ENCODE measurements around the gene SLC7A14. TPM values are rescaled to one million over a fixed set of nuclear protein-coding genes. Genes with fewer than 3 reads are reported as not detected.

Gene SLC7A14
- total and polyA plus RNA-seq, 4 donors: not detected

DNA sequence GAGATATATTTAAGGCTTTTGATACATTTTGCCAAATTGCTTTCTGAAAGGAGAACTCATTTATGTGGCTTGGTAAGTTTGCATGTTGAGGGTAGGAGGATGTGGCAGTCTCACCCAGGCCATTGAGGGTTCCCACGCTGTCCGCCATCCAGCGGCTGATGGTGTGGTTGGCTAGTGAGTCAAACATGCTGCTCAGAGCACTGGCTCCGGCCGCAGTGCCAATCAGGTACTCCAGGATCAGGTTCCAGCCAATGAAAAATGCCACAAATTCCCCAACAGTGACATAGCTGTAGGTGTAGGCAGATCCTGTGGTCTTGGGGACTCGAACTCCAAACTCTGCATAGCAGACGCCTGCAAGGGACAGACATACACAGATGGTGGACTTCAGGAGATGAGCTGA, 84.9 kb downstream of the SLC7A14 start:
- DNase-seq: no peak
- intact Hi-C loops (cut with DNase I): no loop called here
- 86 to 88% methylated on average over 7 of the region's 7 CpGs for WGBS, 2 donors

GRCh38 chr3:170500462-170500861, 85.4 kb downstream of the SLC7A14 start:
- H3K4me3 ChIP-seq (ENCODE audit: low read length in 2 of 2): no peak overlapping the region
- intact Hi-C loops (cut with DNase I): no loop called here
- H3K36me3 ChIP-seq (ENCODE audit: control insufficient read depth in 1 of 2, insufficient read depth in 2 of 2, low read length in 1 of 2): no peaks in the 10 kb centered on the region
- ATAC-seq (ENCODE audit: low FRiP score): no peak
- 69 to 71% methylated on average over 2 of the region's 2 CpGs for WGBS, 2 donors
- no peak overlapping the region for H3K27ac ChIP-seq (ENCODE audit: low read depth in 1 of 2, low read length in 2 of 2)
- no peaks in the 10 kb centered on the region for H3K4me1 ChIP-seq (ENCODE audit: control insufficient read depth in 1 of 2, insufficient read depth in 2 of 2, low read length in 2 of 2)
- H3K9me3 ChIP-seq (ENCODE audit: control insufficient read depth, low read length): no peaks in the 10 kb centered on the region
- no peak for DNase-seq
- no peaks in the 10 kb centered on the region for H3K27me3 ChIP-seq (ENCODE audit: control insufficient read depth in 1 of 2, insufficient read depth in 2 of 2, low read length in 1 of 2)

More for the DNA sequence above, 84.9 kb downstream of the SLC7A14 start:
- H3K9me3 ChIP-seq (ENCODE audit: control insufficient read depth, low read length): no peaks in the 10 kb centered on the region
- no peaks in the 10 kb centered on the region for H3K36me3 ChIP-seq (ENCODE audit: control insufficient read depth in 1 of 2, insufficient read depth in 2 of 2, low read length in 1 of 2)
- H3K27ac ChIP-seq (ENCODE audit: low read depth in 1 of 2, low read length in 2 of 2): no peak overlapping the region
- no peaks in the 10 kb centered on the region for H3K27me3 ChIP-seq (ENCODE audit: control insufficient read depth in 1 of 2, insufficient read depth in 2 of 2, low read length in 1 of 2)
- no peak overlapping the region for H3K4me3 ChIP-seq (ENCODE audit: low read length in 2 of 2)
- ATAC-seq (ENCODE audit: low FRiP score): no peak
- no peaks in the 10 kb centered on the region for H3K4me1 ChIP-seq (ENCODE audit: control insufficient read depth in 1 of 2, insufficient read depth in 2 of 2, low read length in 2 of 2)

DNA sequence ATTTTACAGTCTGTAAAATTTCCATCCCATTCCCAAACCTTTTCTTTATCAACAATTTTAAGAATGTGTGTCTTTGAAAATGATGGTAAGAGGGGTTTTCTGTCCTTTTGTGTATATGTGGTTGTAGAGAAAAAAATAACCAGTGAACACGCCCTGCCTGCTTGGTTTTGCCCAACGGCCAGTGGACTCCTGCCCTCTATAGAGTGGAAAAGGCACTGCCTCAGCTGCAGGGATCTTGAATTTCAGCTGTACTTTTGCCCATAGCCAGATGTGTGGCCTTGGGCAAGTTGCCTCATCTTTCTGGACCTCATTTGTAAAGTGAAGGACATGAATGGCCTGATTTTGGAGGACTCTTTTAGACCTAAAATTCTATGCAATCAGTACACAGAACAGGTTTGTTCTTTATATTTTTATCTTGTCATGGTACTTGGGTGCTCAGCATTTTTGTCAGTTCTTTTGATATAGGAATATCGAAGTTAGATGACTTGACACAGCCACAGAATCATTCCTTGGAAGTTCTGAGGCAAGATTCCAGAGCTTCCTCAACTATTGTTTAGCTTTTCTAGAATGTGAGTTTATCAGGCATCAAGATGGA, 86.2 kb downstream of the SLC7A14 start:
- Histone ChIP-seq H3K27ac (ENCODE audit: low read depth in 1 of 2, low read length in 2 of 2) (no peak overlapping the region), H3K4me3 (ENCODE audit: low read length in 2 of 2) (no peak overlapping the region), H3K27me3 (ENCODE audit: control insufficient read depth in 1 of 2, insufficient read depth in 2 of 2, low read length in 1 of 2) (no peaks in the 10 kb centered on the region), H3K36me3 (ENCODE audit: control insufficient read depth in 1 of 2, insufficient read depth in 2 of 2, low read length in 1 of 2) (no peaks in the 10 kb centered on the region), H3K4me1 (ENCODE audit: control insufficient read depth in 1 of 2, insufficient read depth in 2 of 2, low read length in 2 of 2) (no peaks in the 10 kb centered on the region), H3K9me3 (ENCODE audit: control insufficient read depth, low read length) (no peaks in the 10 kb centered on the region)
- ATAC-seq (ENCODE audit: low FRiP score): no peak
- intact Hi-C loops (cut with DNase I): no loop called here
- DNase-seq: no peak
- WGBS, 2 donors: 53 to 56% methylated on average over 3 of the region's 3 CpGs

DNA sequence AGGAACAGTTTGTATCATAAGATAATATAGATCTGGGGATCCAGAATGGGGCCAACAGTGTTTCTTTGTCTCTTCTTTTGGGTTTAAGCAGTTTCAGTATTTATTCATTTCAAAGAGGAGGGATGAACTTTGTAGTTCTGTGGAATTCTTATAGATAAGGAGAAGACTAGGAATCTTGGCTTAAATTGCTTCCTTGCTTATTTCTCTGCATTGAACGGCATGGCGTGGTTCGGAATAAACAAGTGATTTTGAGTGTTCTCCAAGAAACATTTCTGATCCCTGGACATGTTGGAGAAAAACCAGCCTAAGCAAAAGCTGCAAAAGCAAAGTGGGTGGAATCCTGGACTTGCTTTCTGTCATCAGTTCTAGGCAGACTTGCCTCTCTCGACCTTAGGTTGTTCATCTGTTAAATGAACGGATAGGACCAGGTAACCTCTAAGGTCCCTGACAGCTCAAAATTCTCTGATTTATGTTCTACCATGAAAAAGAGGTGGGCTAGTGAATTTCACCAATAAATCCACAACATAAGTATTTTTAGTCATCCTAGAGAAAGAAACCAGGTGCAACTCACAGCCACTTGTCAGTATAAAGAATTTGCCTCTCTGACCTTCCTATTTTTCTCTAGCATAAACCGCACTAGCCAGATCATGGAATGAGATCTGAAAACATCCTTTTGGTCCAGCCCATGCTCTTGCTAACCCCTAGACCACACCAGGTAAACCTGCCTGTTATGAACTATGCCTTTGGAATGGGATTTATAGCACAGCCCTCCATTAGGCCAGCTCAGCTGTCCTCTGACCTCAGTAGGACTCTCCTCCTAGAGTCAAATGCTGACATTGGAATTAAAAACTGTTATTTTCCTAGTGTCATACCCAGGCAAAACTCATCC, 88.4 kb downstream of the SLC7A14 start:
- Histone ChIP-seq H3K36me3 (ENCODE audit: control insufficient read depth in 1 of 2, insufficient read depth in 2 of 2, low read length in 1 of 2) (no peaks in the 10 kb centered on the region), H3K9me3 (ENCODE audit: control insufficient read depth, low read length) (no peaks in the 10 kb centered on the region), H3K4me3 (ENCODE audit: low read length in 2 of 2) (no peak overlapping the region), H3K4me1 (ENCODE audit: control insufficient read depth in 1 of 2, insufficient read depth in 2 of 2, low read length in 2 of 2) (no peaks in the 10 kb centered on the region), H3K27me3 (ENCODE audit: control insufficient read depth in 1 of 2, insufficient read depth in 2 of 2, low read length in 1 of 2) (no peaks in the 10 kb centered on the region), H3K27ac (ENCODE audit: low read depth in 1 of 2, low read length in 2 of 2) (no peak overlapping the region)
- no peak for DNase-seq
- 52 to 58% methylated on average over 6 of the region's 6 CpGs for WGBS, 2 donors
- no peak for ATAC-seq (ENCODE audit: low FRiP score)
- intact Hi-C loops (cut with DNase I): no loop called here

DNA sequence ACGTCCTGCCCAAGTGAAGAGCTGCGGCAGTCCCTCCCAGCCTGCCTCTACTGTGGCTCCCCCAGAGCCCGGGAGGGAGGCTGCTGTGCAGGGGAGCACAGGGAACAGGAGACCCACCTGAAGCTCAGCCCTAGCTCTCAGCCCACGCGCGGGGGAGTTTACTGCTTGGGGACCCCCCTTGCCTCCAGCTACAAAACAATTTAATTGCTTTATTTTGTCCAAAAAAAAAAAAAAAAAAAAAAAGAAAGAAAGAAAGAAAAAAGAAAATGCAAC, 89.1 kb downstream of the SLC7A14 start:
- intact Hi-C loops (cut with DNase I): no loop called here
- Histone ChIP-seq H3K4me1 (ENCODE audit: control insufficient read depth in 1 of 2, insufficient read depth in 2 of 2, low read length in 2 of 2) (no peaks in the 10 kb centered on the region), H3K27me3 (ENCODE audit: control insufficient read depth in 1 of 2, insufficient read depth in 2 of 2, low read length in 1 of 2) (no peaks in the 10 kb centered on the region), H3K27ac (ENCODE audit: low read depth in 1 of 2, low read length in 2 of 2) (no peak overlapping the region), H3K36me3 (ENCODE audit: control insufficient read depth in 1 of 2, insufficient read depth in 2 of 2, low read length in 1 of 2) (no peaks in the 10 kb centered on the region), H3K4me3 (ENCODE audit: low read length in 2 of 2) (no peak overlapping the region), H3K9me3 (ENCODE audit: control insufficient read depth, low read length) (no peaks in the 10 kb centered on the region)
- WGBS, 2 donors: 89 to 91% methylated on average over 6 of the region's 6 CpGs
- DNase-seq: no peak
- ATAC-seq (ENCODE audit: low FRiP score): no peak

GRCh38 chr3:170496026-170496867, 89.6 kb downstream of the SLC7A14 start:
- Histone ChIP-seq H3K4me1 (ENCODE audit: control insufficient read depth in 1 of 2, insufficient read depth in 2 of 2, low read length in 2 of 2) (no peaks in the 10 kb centered on the region), H3K27ac (ENCODE audit: low read depth in 1 of 2, low read length in 2 of 2) (no peak overlapping the region), H3K36me3 (ENCODE audit: control insufficient read depth in 1 of 2, insufficient read depth in 2 of 2, low read length in 1 of 2) (no peaks in the 10 kb centered on the region), H3K27me3 (ENCODE audit: control insufficient read depth in 1 of 2, insufficient read depth in 2 of 2, low read length in 1 of 2) (no peaks in the 10 kb centered on the region), H3K4me3 (ENCODE audit: low read length in 2 of 2) (no peak overlapping the region), H3K9me3 (ENCODE audit: control insufficient read depth, low read length) (no peaks in the 10 kb centered on the region)
- DNase-seq (no peak), ATAC-seq (ENCODE audit: low FRiP score) (no peak)
- 92% methylated on average over 40 of the region's 40 CpGs for WGBS, 2 donors
- intact Hi-C loops (cut with DNase I): no loop called here

DNA sequence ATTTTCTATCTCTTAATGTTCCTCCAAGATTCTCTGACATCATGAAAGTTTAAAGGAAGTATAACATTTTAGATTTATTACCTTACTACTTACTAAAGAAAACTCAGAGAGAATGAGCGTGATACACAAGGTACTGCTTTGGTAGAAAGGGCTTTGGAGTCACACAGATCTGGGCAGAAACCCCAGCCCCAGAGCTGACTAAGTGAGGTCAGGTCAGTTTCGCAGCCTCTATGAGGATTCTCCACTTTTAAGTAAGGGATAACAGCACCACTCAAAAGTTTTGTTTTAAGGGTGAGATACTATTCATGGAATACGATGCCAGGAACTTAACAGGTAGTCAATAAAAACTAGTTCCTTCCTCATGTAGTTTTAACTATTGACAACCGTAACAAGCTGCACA, 91.1 kb downstream of the SLC7A14 start:
- no peaks in the 10 kb centered on the region for H3K4me1 ChIP-seq (ENCODE audit: control insufficient read depth in 1 of 2, insufficient read depth in 2 of 2, low read length in 2 of 2)
- intact Hi-C loops (cut with DNase I): no loop called here
- no peak overlapping the region for H3K27ac ChIP-seq (ENCODE audit: low read depth in 1 of 2, low read length in 2 of 2)
- H3K36me3 ChIP-seq (ENCODE audit: control insufficient read depth in 1 of 2, insufficient read depth in 2 of 2, low read length in 1 of 2): no peaks in the 10 kb centered on the region
- WGBS, 2 donors: 87% methylated on average over 4 of the region's 4 CpGs
- no peaks in the 10 kb centered on the region for H3K27me3 ChIP-seq (ENCODE audit: control insufficient read depth in 1 of 2, insufficient read depth in 2 of 2, low read length in 1 of 2)
- H3K9me3 ChIP-seq (ENCODE audit: control insufficient read depth, low read length): no peaks in the 10 kb centered on the region
- no peak overlapping the region for H3K4me3 ChIP-seq (ENCODE audit: low read length in 2 of 2)
- ATAC-seq (ENCODE audit: low FRiP score): peak; percentile 53
- DNase-seq: no peak

GRCh38 chr3:170493712-170494182, 92.1 kb downstream of the SLC7A14 start:
- H3K27me3 ChIP-seq (ENCODE audit: control insufficient read depth in 1 of 2, insufficient read depth in 2 of 2, low read length in 1 of 2): no peaks in the 10 kb centered on the region
- no peaks in the 10 kb centered on the region for H3K36me3 ChIP-seq (ENCODE audit: control insufficient read depth in 1 of 2, insufficient read depth in 2 of 2, low read length in 1 of 2)
- H3K27ac ChIP-seq (ENCODE audit: low read depth in 1 of 2, low read length in 2 of 2): no peak overlapping the region
- intact Hi-C loops (cut with DNase I): no loop called here
- H3K4me3 ChIP-seq (ENCODE audit: low read length in 2 of 2): no peak overlapping the region
- no peaks in the 10 kb centered on the region for H3K4me1 ChIP-seq (ENCODE audit: control insufficient read depth in 1 of 2, insufficient read depth in 2 of 2, low read length in 2 of 2)
- no peaks in the 10 kb centered on the region for H3K9me3 ChIP-seq (ENCODE audit: control insufficient read depth, low read length)
- DNase-seq: no peak
- peak; percentile 87 for ATAC-seq (ENCODE audit: low FRiP score)
- WGBS, 2 donors: 80 to 85% methylated on average over 2 of the region's 2 CpGs
